Neuronal stem cell (in vitro differentiated cells): ENCODE measurements around the gene ADRA2A.

Experiments used
- DNase-seq: peaks from one replicate; pipeline ENCODE4 v3.0.0-alpha.2; 2013; ENCODE audit warnings: low spot score
- H2AFZ ChIP-seq: one replicate; pipeline ENCODE4 v1.6.1; 2013; ENCODE audit warnings: mild to moderate bottlenecking, low read length, inconsistent platforms
- H2AK5ac ChIP-seq: 2 replicates; pipeline ENCODE4 v1.6.1; 2013; ENCODE audit warnings: low read depth, mild to moderate bottlenecking, inconsistent platforms, low read length, moderate library complexity, mixed read lengths
- H2BK120ac ChIP-seq: 2 replicates; pipeline ENCODE4 v1.6.1; 2013; ENCODE audit warnings: low read depth, mild to moderate bottlenecking, inconsistent platforms, low read length, moderate library complexity, mixed read lengths
- H2BK12ac ChIP-seq: one replicate; pipeline ENCODE4 v1.6.1; 2013; ENCODE audit warnings: low read length, inconsistent platforms
- H2BK15ac ChIP-seq: 2 replicates; pipeline ENCODE4 v1.6.1; 2013; ENCODE audit warnings: mild to moderate bottlenecking, low read length, inconsistent platforms, mixed read lengths
- H2BK5ac ChIP-seq: one replicate; pipeline ENCODE4 v1.6.1; 2013; ENCODE audit warnings: inconsistent platforms, mild to moderate bottlenecking, low read length, moderate library complexity
- H3K14ac ChIP-seq: one replicate; pipeline ENCODE4 v1.6.1; 2013; ENCODE audit warnings: low read length, inconsistent platforms
- H3K18ac ChIP-seq: 2 replicates; pipeline ENCODE4 v1.6.1; 2013; ENCODE audit warnings: low read length, inconsistent platforms
- H3K23ac ChIP-seq: 2 replicates; pipeline ENCODE4 v1.6.1; 2013; ENCODE audit warnings: low read depth, mild to moderate bottlenecking, mixed read lengths, low read length, inconsistent platforms; ENCODE audit not compliant: poor library complexity
- H3K27ac ChIP-seq: replicated peaks from 3 replicates; pipeline ENCODE4 v1.5.1; 2013; ENCODE audit warnings: low read length, inconsistent platforms
- H3K27me3 ChIP-seq, 3 experiments: 2 replicates each; pipeline ENCODE4 v1.6.1; 2013; ENCODE audit warnings: low read length in 3 of 3, mild to moderate bottlenecking in 2 of 3, inconsistent platforms in 1 of 3, low read depth in 1 of 3, mixed read lengths in 1 of 3, moderate library complexity in 1 of 3; ENCODE audit not compliant: control insufficient read depth in 3 of 3, insufficient read depth in 3 of 3
- H3K36me3 ChIP-seq, 2 donors: replicated peaks in 1 of 2; 2 replicates each; pipeline ENCODE4 v1.6.1; 2013; ENCODE audit warnings: low read length in 2 of 2; ENCODE audit not compliant: control insufficient read depth in 2 of 2, insufficient read depth in 2 of 2
- H3K4ac ChIP-seq: 2 replicates; pipeline ENCODE4 v1.6.1; 2013; ENCODE audit warnings: inconsistent platforms, mild to moderate bottlenecking, low read length, moderate library complexity
- H3K4me1 ChIP-seq, 2 donors: 1 replicate in 1 of 2; 2 replicates in 1 of 2; pipeline ENCODE4 v1.6.1; 2013; ENCODE audit warnings: low read length in 2 of 2, low read depth in 1 of 2; ENCODE audit not compliant: control insufficient read depth in 2 of 2, insufficient read depth in 1 of 2
- H3K4me2 ChIP-seq: one replicate; pipeline ENCODE4 v1.6.1; 2013; ENCODE audit warnings: mild to moderate bottlenecking, low read length, inconsistent platforms; ENCODE audit not compliant: insufficient read depth, poor library complexity, severe bottlenecking
- H3K4me3 ChIP-seq, 2 donors: 2 replicates each; pipeline ENCODE4 v1.5.1; 2013; ENCODE audit warnings: low read length in 2 of 2, mild to moderate bottlenecking in 2 of 2, inconsistent platforms in 1 of 2, moderate library complexity in 1 of 2
- H3K79me1 ChIP-seq: one replicate; pipeline ENCODE4 v1.6.1; 2013; ENCODE audit warnings: low read depth, mild to moderate bottlenecking, inconsistent platforms, low read length, moderate library complexity
- H3K9ac ChIP-seq: one replicate; pipeline ENCODE4 v1.6.1; 2013; ENCODE audit warnings: mild to moderate bottlenecking, low read depth, low read length, inconsistent platforms; ENCODE audit not compliant: poor library complexity
- H3K9me3 ChIP-seq, 2 donors: replicated peaks in 1 of 2; 2 replicates each; pipeline versions ENCODE3 to v1.6.1; 2013; ENCODE audit warnings: low read length in 2 of 2, mild to moderate bottlenecking in 2 of 2, inconsistent platforms in 1 of 2, low read depth in 1 of 2, mixed read lengths in 1 of 2, moderate library complexity in 1 of 2; ENCODE audit not compliant: control insufficient read depth in 2 of 2, insufficient read depth in 1 of 2
- H4K8ac ChIP-seq: one replicate; pipeline ENCODE4 v1.6.1; 2013; ENCODE audit warnings: low read depth, mild to moderate bottlenecking, inconsistent platforms, low read length, moderate library complexity
- H4K91ac ChIP-seq: one replicate; pipeline ENCODE4 v1.6.1; 2013; ENCODE audit warnings: low read length, low read depth, mild to moderate bottlenecking, inconsistent platforms; ENCODE audit not compliant: poor library complexity
- WGBS, 2 donors: extraction: QIAGEN DNeasy Blood & Tissue Kit; methylation state at CpG; one replicate each; pipeline ENCODE4 v1.1.7; 2013; ENCODE audit warnings: missing lambda C conversion rate in 2 of 2, mixed read lengths in 1 of 2; ENCODE audit not compliant: insufficient read length in 2 of 2, insufficient replicate concordance in 1 of 2; ENCODE audit errors: extremely low coverage in 2 of 2; 5-methylcytosine and 5-hydroxymethylcytosine counted together

The ADRA2A gene

GRCh38 chr10:111084366-111085255 is 7.8 kb downstream of the ADRA2A start:
- Histone ChIP-seq H3K4ac (no peak overlapping the region), H4K91ac (no peak overlapping the region), H3K9ac (no peak overlapping the region), H2BK120ac (no peak overlapping the region), H2AK5ac (no peak overlapping the region), H2BK5ac (no peak overlapping the region), H2BK15ac (no peak overlapping the region), H3K27me3 (peaks cover 0 to 24% (median 4%) of the 10 kb centered on the region in 3 experiments), H3K27ac (no peak overlapping the region), H2AFZ (no peak overlapping the region), H3K4me2 (no peak overlapping the region), H3K4me1 (peaks cover 0 to 3% of the 10 kb centered on the region in 2 donors), H3K18ac (no peak overlapping the region), H3K14ac (no peak overlapping the region), H3K4me3 (no peak overlapping the region), H3K36me3 (no peaks in the 10 kb centered on the region), H4K8ac (no peak overlapping the region), H2BK12ac (no peak overlapping the region), H3K79me1 (no peaks in the 10 kb centered on the region), H3K23ac (no peak overlapping the region), H3K9me3 (no peaks in the 10 kb centered on the region)
- no CpG with 5 or more reads among the region's 14 CpGs for WGBS, 2 donors
- DNase-seq: no peak

- Histone ChIP-seq H2BK12ac (no peak overlapping the region), H2AK5ac (no peak overlapping the region), H3K9me3 (no peaks in the 10 kb centered on the region), H3K36me3 (no peaks in the 10 kb centered on the region), H3K4me1 (peaks cover 0 to 3% of the 10 kb centered on the region in 2 donors), H3K27me3 (peaks cover 0 to 21% (median 0%) of the 10 kb centered on the region in 3 experiments), H4K91ac (no peak overlapping the region), H2BK15ac (no peak overlapping the region), H3K23ac (no peak overlapping the region), H3K79me1 (no peaks in the 10 kb centered on the region), H3K27ac (no peak overlapping the region), H2BK120ac (no peak overlapping the region), H3K14ac (no peak overlapping the region), H3K18ac (no peak overlapping the region), H2AFZ (no peak overlapping the region), H2BK5ac (no peak overlapping the region), H3K4me3 (no peak overlapping the region), H3K9ac (no peak overlapping the region), H3K4ac (no peak overlapping the region), H4K8ac (no peak overlapping the region), H3K4me2 (no peak overlapping the region)
- WGBS, 2 donors: no CpG with 5 or more reads among the region's 6 CpGs
- DNase-seq: no peak
Observed at GRCh38 chr10:111085690-111086353, 9.0 kb downstream of the ADRA2A start.

- no peak overlapping the region for H2BK15ac ChIP-seq
- no peak overlapping the region for H4K91ac ChIP-seq
- no peak overlapping the region for H3K23ac ChIP-seq
- no peak overlapping the region for H3K14ac ChIP-seq
- H2AK5ac ChIP-seq: no peak overlapping the region
- no peak overlapping the region for H2BK5ac ChIP-seq
- H3K79me1 ChIP-seq: no peaks in the 10 kb centered on the region
- H2BK120ac ChIP-seq: no peak overlapping the region
- peaks cover 0 to 3% of the 10 kb centered on the region in 2 donors for H3K4me1 ChIP-seq
- peaks cover 0 to 17% (median 0%) of the 10 kb centered on the region in 3 experiments for H3K27me3 ChIP-seq
- no CpG with 5 or more reads among the region's 3 CpGs for WGBS, 2 donors
- DNase-seq: no peak
- H3K4me2 ChIP-seq: no peak overlapping the region
- H4K8ac ChIP-seq: no peak overlapping the region
- no peak overlapping the region for H3K4me3 ChIP-seq
- H3K9me3 ChIP-seq: no peaks in the 10 kb centered on the region
- no peak overlapping the region for H3K4ac ChIP-seq
- H3K36me3 ChIP-seq: no peaks in the 10 kb centered on the region
- no peak overlapping the region for H3K18ac ChIP-seq
- H2BK12ac ChIP-seq: no peak overlapping the region
- H3K27ac ChIP-seq: no peak overlapping the region
- H3K9ac ChIP-seq: no peak overlapping the region
- no peak overlapping the region for H2AFZ ChIP-seq
Observed at GRCh38 chr10:111086574-111086973, 9.7 kb downstream of the ADRA2A start.

GRCh38 chr10:111087331-111087756 is 10.5 kb downstream of the ADRA2A start:
- Histone ChIP-seq H4K91ac (no peak overlapping the region), H3K18ac (no peak overlapping the region), H3K23ac (no peak overlapping the region), H2BK120ac (no peak overlapping the region), H3K4me3 (no peak overlapping the region), H2AFZ (no peak overlapping the region), H3K27ac (no peak overlapping the region), H2BK5ac (no peak overlapping the region), H2BK15ac (no peak overlapping the region), H3K9me3 (no peaks in the 10 kb centered on the region), H2BK12ac (no peak overlapping the region), H3K27me3 (peaks cover 0 to 13% (median 0%) of the 10 kb centered on the region in 3 experiments), H4K8ac (no peak overlapping the region), H2AK5ac (no peak overlapping the region), H3K4ac (no peak overlapping the region), H3K4me2 (no peak overlapping the region), H3K4me1 (peaks cover 0 to 3% of the 10 kb centered on the region in 2 donors), H3K14ac (no peak overlapping the region), H3K9ac (no peak overlapping the region), H3K79me1 (no peaks in the 10 kb centered on the region), H3K36me3 (no peaks in the 10 kb centered on the region)
- no CpG with 5 or more reads among the region's 11 CpGs for WGBS, 2 donors
- no peak for DNase-seq
